ENCODE results near the gene FSD1. TPM values are rescaled to one million over a fixed set of nuclear protein-coding genes. Genes with fewer than 3 reads are reported as not detected.

Gene FSD1
- total RNA-seq, 1 experiment from 2014 or later, result 13.8 TPM

DNA sequence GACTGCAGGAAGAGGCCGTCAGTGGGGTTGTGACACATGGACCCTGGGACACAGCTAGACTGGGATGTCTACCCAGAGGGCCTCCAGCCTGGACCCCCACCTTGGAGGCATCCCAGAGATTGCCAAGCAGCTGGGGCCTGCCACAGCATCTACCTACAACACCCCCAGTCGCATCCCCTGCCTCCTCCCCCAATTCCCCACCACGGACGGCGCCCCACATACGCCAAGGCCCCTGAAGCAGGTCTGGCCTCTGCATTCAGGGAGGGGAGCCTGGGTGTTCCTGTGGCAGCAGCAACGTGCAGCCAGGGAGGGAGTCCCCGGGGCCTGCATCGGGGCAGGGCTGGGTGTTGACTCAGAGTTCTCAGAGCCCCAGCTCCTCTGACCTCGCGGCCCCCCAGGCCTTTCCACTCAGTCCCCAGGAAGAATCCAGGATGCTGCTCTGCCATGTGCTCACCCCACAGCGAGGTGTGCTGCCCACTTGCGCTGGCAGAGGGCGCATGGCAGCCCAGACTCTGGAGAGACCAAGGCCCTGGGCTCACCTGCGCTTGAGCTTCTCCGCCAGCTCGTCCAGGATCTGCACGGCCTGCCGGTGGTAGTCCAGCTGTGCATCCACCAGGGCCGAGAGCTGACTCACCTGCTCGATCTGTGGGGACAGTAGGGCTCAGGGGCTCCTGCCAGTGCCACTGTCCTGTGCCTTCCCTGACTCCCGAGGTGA lies 58.6 kb downstream of the FSD1 start:
- DNase-seq (ENCODE audit: low read depth), result no peak

DNA sequence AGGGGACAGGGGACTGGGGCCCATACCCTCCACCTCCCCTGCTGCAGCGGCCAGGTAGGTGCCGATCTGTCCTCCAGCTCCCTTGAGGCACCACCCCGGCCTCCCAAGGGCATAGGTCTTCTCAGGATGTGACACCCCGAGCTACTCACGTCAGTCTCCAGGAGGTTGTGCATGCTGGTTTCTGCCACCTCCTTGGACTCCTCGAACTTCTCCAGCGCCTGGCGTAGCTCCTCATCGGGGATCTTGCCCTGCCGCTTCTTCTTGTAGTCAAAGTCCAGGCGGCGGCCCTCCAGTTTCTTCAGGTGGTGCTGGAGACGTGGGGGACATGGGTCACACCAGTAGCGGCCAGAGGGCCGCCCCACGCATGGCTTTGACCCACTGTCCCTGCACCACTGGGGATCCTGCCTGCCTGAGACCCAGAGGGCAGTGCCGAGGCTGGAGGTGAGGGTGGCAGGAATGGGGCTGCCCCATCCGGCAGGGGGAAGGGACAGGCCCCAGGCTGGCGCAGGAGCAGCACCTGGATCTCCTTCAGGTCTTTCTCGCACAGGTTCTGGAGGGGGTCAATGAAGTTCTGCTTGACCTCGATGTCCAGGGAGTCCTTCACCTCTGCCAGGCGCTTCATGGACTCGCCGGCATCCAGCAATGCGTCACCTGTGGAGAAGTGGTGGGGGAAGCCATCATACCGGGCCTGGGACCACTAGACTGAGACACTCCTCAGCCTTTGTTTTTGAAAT lies 59.3 kb downstream of the FSD1 start:
- no peak for DNase-seq (ENCODE audit: low read depth)

- no peak for DNase-seq (ENCODE audit: low read depth)
Measured at GRCh38 chr19:4365341-4365740, 60.9 kb downstream of the FSD1 start.

- no peak for DNase-seq (ENCODE audit: low read depth)
Measured at GRCh38 chr19:4365791-4366665, 61.6 kb downstream of the FSD1 start.

- DNase-seq (ENCODE audit: low read depth), result no peak
Measured at GRCh38 chr19:4366666-4367335, 62.4 kb downstream of the FSD1 start.

DNA sequence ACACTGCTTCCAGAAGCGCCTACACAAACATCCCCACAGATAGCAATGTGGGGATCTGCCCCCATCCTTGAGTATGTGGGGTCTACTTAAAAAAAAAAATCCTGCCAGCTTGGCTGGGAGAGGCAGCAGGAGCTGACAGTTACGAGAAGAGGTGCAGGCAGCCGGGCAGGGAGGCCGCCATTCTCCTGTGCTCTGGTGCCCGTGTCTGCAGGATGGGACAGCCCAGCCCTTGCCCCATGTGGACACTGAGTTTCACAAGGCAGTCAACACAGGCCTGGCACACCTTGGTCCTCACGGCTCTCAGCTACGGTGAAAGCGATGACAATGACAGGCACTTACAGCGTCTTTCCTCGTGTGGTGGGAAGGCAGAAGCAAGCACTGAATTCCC lies 62.9 kb downstream of the FSD1 start:
- no peak for DNase-seq (ENCODE audit: low read depth)

GRCh38 chr19:4367781-4368127 lies 63.4 kb downstream of the FSD1 start:
- no peak for DNase-seq (ENCODE audit: low read depth)

GRCh38 chr19:4368128-4368820 lies 63.9 kb downstream of the FSD1 start:
- no peak for DNase-seq (ENCODE audit: low read depth)

DNA sequence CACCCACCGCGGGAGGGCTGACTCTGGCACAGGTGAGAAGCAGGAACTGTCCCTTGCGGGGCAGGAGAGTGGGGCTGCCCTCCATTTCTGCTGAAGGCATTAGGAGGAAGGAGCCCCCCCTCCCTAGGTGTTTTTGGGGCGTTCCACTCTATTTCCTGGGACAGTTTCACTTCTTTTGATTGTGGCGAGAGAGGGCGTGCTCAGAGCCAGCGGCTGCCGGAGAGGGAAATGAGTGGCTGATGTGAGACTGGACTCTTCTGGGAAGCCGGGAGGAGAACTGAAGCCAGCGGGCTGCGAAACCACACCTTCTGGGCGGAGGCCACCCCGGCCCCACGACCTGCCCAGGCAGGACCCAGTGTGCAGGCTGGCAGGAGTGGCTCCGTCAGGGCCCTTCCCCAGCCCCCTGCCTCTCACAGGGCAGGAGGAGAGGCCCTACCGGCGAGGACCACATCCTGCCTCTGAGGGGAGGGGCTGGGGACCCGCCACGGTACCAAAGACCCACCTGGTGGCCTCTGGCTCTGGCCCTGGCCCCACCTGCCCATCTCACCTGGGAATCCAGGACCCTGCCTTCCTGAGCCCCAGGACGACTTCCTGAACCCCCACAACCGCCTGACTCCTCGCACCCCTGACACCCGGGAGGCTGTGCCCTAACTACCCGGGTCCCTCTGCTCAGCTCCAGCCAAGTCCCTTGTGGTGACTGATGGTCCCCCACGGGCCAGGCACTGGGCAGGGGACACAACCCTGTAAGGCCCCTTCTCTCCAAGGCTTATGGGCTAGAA lies 64.9 kb downstream of the FSD1 start:
- no peak for DNase-seq (ENCODE audit: low read depth)

- no peak for DNase-seq (ENCODE audit: low read depth)
Measured at GRCh38 chr19:4369888-4370260, 65.5 kb downstream of the FSD1 start.

DNA sequence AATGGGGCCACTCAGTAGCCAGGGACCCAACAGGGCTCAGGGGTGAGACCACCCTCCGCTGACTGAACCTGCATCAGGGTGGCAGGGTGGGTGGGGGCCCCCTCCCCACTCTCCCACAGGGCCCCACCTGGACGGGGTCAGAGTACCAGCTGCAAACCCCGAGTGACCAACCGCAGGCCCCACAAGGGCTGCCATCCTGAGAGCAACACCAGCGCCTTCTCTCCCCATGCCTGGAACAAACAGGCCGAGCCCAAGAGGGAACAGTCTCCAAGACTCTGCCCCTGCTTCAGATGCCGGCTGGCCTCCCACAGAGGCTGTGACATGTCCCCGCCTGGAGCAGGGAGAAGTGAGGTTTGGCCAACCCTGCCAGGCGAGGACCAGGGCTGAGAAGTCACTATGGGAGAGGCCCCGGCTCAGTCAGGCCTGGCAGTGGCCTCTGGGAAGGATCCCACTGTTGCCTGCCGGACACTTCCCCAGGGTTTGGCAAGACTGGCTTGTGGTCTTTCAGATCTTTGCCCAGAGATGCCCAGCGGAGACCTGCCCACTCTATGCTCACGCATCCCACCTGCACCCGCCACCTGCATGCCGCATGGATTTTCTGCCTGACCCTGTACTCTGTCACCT lies 66.1 kb downstream of the FSD1 start:
- no peak for DNase-seq (ENCODE audit: low read depth)

- DNase-seq (ENCODE audit: low read depth), result peak; percentile 90
Measured at GRCh38 chr19:4371247-4372164, 67.1 kb downstream of the FSD1 start.

DNA sequence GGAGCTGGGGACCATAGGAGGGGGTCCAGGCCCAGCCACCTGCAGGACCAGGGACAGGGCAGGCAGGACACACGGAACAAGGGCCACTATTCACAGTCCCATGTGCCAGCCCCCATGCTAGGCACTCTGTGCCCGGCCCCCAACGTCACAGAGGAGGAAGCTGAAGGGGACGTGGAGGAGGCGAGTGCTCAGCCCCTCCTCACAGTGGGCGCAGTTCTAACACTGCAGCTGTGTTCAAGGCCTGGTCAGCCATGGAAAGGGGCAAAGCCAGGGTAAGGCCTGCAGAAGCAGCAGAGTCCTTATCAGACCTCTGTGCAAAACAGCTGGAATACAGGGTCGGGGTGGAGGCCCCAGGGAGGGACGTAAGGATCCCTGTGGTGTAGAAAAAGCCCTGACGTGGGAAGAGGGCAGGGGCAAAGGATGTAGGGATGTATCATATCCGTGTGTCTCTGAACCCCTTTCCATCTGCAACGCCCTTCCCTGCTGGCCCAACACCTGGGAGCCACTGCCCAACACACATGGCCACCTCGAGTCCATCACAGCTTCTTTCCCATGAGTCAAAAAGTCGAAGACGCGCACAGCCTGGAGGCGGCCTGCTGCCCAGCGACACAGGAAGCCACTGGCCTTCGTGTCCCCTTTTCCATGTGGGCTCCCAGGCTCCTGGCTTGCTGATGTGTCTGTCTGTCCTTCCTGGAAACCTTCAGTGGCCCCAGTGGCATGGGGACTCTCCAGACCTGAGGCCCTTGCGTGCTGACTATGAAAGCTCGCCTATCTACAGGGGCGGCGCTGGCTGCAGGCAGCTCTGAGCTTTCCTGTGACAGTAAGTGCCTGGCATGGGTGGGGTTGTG lies 68.0 kb downstream of the FSD1 start:
- DNase-seq (ENCODE audit: low read depth), result no peak

GRCh38 chr19:4373013-4373367 lies 68.6 kb downstream of the FSD1 start:
- DNase-seq (ENCODE audit: low read depth), result no peak

Data from LHCN-M2 (cell line).